Middle frontal gyrus (tissue), 1 donor: ENCODE results near the gene IFT80.
"Not testable (repeated sequence)": the region's sequence is repeated elsewhere in the genome, so short reads cannot be mapped to it uniquely, and the experiment has no call there.

Experiments used
- DNase-seq: peaks from one replicate; pipeline ENCODE4 v3.0.0-alpha.2; 2015; ENCODE audit warnings: low spot score; ENCODE audit errors: extremely low spot score

IFT80 gene

DNA sequence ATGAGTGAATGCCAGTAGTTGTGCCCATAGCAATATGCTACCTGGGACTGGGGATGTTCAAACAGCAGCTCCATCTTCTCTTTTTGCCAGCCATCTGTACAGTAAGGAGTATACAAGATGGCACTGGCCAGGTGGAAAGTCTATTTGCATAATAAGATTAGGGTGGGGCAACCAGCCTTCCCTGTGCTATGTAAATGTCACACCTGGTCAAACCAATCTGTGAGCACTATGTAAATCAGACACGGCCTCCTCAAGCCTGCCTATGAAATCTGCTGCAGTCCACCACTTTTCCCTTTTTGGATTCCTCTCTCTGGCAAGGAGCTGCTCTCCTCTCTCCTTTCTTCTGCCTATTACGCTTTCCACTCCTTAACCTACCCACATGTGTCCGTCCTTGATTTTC is 120.8 kb downstream of the IFT80 start:
- DNase-seq = no peak

- no peak for DNase-seq
These were observed 133.9 kb downstream of the IFT80 start for GRCh38 chr3:160265088-160265487.

DNA sequence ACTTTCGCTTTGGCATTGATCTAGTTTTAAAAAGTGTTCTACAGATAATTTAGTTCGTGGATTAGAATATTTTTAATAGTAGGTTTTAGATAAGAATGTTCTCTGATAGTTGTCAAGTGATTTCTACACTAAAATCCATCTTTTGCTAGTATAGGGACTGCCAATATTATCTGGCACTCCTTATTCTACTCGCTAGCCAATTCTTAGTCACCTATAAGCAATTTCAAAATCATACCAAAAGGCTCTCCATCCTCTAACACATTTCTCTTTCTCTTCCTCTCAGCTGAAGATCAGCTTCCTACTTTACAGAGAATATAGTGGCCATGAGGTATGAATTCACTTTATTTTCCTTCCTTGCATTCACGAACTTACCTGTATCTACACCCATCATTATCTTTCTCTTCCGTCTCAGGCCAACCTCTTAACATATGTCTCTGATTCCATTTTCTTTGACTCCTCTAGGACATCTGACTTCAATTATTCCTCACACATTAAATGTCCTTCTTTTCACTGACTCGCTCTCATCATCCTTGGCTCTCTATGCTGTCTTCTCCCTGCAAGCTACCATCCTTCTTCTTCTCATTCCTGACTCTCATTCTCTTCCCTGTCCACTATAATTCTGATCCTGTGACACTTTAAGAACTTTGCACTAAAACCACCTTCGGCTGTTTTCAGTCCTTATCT is 138.3 kb downstream of the IFT80 start:
- DNase-seq = no peak

DNA sequence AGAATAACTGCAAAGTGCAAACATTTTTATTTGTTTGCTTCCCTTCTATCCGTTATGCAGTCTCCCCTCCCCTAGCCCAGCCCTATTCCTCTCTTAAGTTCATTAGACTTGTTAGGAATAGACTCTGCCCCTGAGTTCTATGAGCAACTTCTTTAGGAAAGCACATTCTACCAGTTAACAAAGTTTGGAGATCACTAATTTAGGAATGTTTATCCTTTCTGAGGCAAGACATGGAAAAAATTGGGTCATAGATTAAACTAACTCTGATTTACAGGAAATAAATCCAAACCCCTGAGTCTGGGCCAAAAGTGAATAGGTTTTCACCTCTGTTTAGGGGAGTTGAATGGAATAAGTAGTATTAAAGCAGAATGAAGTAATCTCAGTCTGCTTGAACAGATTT is 139.4 kb downstream of the IFT80 start:
- DNase-seq = no peak

DNA sequence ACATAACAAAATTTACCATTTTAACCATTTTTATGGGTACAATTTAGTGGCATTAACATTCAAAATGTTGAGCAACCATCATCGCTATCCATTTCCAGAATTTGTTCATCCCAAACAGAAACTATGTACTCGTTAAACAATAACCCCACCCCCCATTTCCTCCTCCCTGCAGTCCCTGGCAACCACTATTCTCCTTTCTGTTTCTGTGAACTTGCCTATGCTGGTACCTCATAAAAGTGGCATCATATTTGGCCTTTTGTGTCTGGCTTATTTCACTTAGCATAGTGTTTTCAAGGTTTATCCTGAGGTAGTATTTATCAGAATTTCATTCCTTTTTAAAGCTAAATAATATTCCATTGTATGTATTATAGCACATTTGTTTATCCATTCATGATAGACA is 141.4 kb downstream of the IFT80 start:
- no peak for DNase-seq

- no peak for DNase-seq
These were observed 145.7 kb downstream of the IFT80 start for GRCh38 chr3:160253298-160253697.

GRCh38 chr3:160247766-160248165 is 151.3 kb downstream of the IFT80 start:
- DNase-seq = no peak

- DNase-seq = no peak
These were observed 153.7 kb downstream of the IFT80 start for GRCh38 chr3:160245261-160245800.

DNA sequence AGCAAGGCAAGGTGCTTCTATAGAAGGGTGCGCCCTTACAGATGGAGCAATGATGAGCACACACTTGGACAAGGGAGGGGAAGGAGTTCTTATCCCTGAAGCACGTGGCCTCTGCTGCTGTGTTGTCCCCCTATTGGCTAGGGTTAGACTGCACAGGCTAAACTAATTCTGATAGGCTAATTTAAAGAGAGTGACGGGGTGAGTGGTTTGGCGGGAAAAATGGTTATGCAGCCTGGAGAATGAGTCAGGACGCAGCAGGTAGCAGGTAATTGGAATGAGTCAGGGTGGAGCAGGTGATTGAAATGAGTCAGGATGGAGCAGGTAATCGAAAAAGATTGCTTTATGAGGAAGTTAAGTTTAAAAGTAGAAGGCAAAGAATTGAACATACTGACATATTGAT is 158.3 kb downstream of the IFT80 start:
- DNase-seq = not testable (repeated sequence)

- DNase-seq = no peak
These were observed 167.0 kb downstream of the IFT80 start for GRCh38 chr3:160232014-160232413.

GRCh38 chr3:160227419-160227818 is 171.6 kb downstream of the IFT80 start:
- DNase-seq = no peak

DNA sequence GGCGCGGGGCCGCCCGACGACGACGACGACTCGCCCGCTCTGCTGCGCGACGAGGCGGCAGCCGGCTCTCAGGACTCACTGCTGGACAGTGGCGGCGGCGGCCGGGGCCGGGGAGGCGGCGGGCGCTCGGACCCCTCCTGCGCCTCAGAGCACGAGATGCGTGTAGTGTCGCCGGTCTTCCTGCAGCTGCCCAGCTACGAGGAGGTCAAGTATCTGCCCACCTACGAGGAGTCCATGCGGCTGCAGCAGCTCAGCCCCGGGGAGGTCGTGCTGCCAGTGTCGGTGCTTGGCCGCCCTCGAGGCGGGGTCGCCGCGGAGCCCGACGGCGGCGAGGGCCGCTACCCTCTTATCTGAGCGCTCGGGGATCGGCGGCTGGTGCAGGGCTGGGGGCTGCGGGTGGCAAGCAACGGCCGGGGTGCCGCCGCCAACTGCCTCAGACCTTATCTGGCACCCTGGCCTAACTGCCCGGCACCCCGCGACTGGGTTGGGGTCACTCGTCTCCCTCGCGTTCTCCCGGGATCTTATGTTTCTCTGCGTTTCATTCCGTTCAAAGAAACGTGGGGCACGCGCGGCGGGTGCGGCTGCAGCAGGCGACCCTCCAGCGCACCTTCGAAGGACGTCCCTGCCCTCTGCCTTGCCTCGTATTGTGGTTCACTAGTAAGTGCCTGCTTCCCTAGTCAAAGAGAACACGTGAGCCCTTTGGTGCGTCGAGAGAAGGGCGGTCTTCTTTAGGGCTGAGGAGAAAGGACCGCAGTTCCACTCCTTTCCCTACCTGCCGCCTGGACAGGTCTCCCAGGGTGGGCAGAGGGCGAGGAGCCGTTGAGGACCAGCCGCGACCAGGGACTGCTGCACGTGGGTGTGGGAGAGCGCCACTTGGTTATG is 172.8 kb downstream of the IFT80 start:
- DNase-seq = no peak

DNA sequence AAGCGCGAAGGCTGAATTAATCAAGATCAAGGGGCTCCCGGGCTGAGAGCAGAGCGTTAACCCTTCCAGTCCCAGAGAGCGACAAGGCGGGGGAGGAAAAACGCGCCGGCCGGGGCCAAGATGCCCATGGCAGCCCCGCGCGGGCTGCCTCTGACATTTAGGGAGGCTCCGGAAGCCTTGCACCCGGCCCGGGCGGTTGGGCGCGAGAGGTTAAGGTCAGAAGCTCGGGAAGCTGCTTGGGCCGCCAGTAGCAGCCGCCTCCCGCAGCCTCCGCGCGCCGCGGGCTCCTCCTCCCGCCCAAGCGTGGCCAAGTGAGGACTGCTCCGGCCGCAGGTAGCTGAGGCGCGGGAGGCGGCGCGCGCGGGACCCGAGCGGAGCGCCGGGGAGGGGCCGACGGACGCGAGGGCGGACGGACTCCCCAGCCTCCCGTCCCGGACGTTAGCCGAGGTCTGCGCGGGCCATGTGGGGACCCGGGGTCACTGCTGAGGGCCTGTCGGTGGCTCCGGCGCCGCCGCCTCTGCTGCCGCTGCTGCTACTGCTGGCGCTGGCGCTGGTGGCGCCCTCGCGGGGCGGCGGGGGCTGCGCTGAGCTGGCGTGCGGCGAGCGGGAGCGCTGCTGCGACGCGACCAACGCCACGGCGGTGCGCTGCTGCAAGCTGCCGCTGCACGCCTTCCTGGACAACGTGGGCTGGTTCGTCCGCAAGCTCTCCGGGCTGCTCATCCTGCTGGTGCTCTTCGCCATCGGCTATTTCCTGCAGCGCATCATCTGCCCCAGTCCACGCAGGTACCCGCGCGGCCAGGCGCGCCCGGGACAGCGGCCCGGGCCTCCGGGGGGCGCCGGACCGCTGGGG is 173.6 kb downstream of the IFT80 start, which contains the start of gene C3orf80:
Gene C3orf80 (plus strand): TSS at position 247 of the 850 bp plus-strand sequence. CDS start 214 bp downstream, at position 461.
- DNase-seq = no peak

DNA sequence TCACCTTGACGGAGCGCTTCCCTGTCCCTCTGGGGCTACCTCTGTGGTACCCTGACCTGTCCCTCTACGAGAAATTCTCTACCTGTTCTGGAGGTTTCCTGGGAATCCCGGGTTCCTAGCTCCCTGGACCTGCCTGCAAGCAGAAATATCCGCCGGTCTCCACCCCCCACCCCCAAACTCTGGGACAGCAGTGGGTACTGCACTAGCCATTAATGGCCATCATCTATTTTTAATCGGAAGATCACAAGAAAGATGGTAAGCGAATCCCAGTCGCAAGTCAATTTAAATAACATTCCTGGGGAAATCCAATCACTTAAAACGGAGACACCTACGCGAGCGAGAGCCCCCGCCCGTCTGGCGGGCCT is 174.2 kb downstream of the IFT80 start:
- DNase-seq = no peak

GRCh38 chr3:160224256-160224655 is 174.8 kb downstream of the IFT80 start:
- no peak for DNase-seq

GRCh38 chr3:160221019-160221418 is 178.0 kb downstream of the IFT80 start:
- no peak for DNase-seq

DNA sequence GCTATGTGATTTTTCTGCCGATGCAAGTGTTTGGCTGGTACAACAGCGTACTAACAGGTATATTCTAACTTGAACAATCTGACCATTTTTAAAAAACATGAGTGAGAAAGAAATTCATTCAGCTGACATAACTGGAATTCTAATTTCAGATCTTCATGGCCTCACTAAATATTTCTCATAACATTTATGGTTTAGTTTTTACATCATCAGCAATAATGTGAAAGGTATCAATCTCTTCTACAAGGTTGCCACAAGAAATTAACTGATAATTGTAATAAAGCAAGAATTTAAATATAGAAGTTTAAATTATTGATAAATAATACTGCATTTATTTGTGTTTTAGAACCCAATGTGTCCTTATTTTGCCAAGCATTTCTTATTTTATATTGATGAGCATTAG is 179.0 kb downstream of the IFT80 start:
- DNase-seq = no peak

DNA sequence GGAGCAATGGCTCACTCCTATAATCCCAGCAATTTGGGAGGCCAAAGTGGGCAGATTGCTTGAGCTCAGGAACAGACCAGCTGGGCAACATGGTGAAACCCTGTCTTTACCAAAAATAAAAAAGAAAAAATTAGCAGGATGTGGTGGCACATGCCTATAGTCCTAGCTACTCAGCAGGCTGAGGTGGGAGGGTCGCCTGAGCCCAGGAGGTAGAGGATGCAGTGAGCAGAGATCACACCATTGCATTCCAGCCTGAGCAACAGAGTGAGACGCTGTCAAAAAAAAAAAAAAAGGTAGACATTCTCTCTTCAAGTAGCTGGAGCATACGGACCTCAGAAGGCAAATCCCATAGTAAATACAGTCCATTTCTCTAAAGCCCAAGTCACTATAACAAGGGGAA is 180.9 kb downstream of the IFT80 start:
- DNase-seq = no peak

- no peak for DNase-seq
These were observed 181.3 kb downstream of the IFT80 start for GRCh38 chr3:160217675-160218074.

GRCh38 chr3:160213191-160213590 is 185.8 kb downstream of the IFT80 start:
- DNase-seq = no peak

DNA sequence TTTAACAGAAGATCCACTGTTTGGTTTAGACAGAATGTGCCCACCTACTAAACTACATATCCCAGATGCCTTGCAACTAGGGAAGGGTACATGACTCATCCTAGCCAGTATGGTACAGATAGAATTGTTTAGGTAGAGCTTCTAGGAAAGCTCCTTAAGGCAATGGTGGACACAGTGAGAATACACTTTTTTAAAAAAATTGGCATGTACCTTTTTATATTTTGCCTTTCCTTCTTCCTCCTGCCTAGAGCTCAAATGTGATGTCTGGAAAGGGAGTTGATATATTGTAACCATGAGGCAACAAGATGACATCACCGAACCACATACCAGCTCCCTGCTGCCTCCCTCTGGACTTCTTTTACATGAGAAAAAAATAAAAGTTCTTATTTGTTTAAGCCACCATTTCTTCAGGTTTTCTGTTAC is 188.2 kb downstream of the IFT80 start:
- no peak for DNase-seq
